ENCODE results near the gene CAMK1D. TPM values are rescaled to one million over a fixed set of nuclear protein-coding genes. Genes with fewer than 3 reads are reported as not detected.

CAMK1D gene
- total and polyA plus RNA-seq, 8 donors: 4.4 to 10.8 (median 4.8) TPM

- no peak for DNase-seq
- no peak for TF ChIP-seq CTCF (IDR thresholded peaks at IDR 0.05)
- intact Hi-C loops (cut with DNase I): no loop called here
- no peaks in the 10 kb centered on the region for H3K36me3 ChIP-seq
- no peaks in the 10 kb centered on the region for H3K9me3 ChIP-seq
- H3K27me3 ChIP-seq: no peaks in the 10 kb centered on the region
- peaks cover 0 to 2% of the 10 kb centered on the region in 2 donors for H3K4me1 ChIP-seq
- H3K27ac ChIP-seq: no peak overlapping the region
- no peak overlapping the region for H3K4me3 ChIP-seq
- no peak for ATAC-seq
These were observed 489.0 kb downstream of the CAMK1D start for GRCh38 chr10:12838366-12838765.

GRCh38 chr10:12838995-12839927, 489.9 kb downstream of the CAMK1D start:
- no peak for TF ChIP-seq CTCF (IDR thresholded peaks at IDR 0.05)
- DNase-seq (no peak), ATAC-seq (no peak)
- Histone ChIP-seq H3K9me3 (no peaks in the 10 kb centered on the region), H3K4me1 (peaks cover 0 to 2% of the 10 kb centered on the region in 2 donors), H3K27ac (no peak overlapping the region), H3K4me3 (no peak overlapping the region), H3K27me3 (no peaks in the 10 kb centered on the region), H3K36me3 (no peaks in the 10 kb centered on the region)
- intact Hi-C loops (cut with DNase I): no loop called here

GRCh38 chr10:12839941-12840611, 490.7 kb downstream of the CAMK1D start:
- H3K9me3 ChIP-seq: no peaks in the 10 kb centered on the region
- H3K4me3 ChIP-seq: no peak overlapping the region
- TF ChIP-seq CTCF (IDR thresholded peaks at IDR 0.05): no peak
- H3K27me3 ChIP-seq: no peaks in the 10 kb centered on the region
- no peak overlapping the region for H3K27ac ChIP-seq
- intact Hi-C loops (cut with DNase I): no loop called here
- no peak for ATAC-seq
- H3K36me3 ChIP-seq: no peaks in the 10 kb centered on the region
- peaks cover 2% of the 10 kb centered on the region in 2 donors for H3K4me1 ChIP-seq
- peak in 1 of 4 donors; percentile 26 for DNase-seq

GRCh38 chr10:12841426-12841825, 492.1 kb downstream of the CAMK1D start:
- no peak overlapping the region for H3K27ac ChIP-seq

More at GRCh38 chr10:12841426-12841825, 492.1 kb downstream of the CAMK1D start:
- no peak for ATAC-seq
- Histone ChIP-seq H3K36me3 (no peaks in the 10 kb centered on the region), H3K27me3 (no peaks in the 10 kb centered on the region), H3K4me3 (no peak overlapping the region), H3K4me1 (peaks cover 0 to 4% of the 10 kb centered on the region in 2 donors), H3K9me3 (no peaks in the 10 kb centered on the region)
- intact Hi-C loops (cut with DNase I): no loop called here
- no peak for TF ChIP-seq CTCF (IDR thresholded peaks at IDR 0.05)
- DNase-seq: no peak

Data from left lung (tissue), 10 donors.